ENCODE data around the gene NDC80. TPM values are rescaled to one million over a fixed set of nuclear protein-coding genes. Genes with fewer than 3 reads are reported as not detected.

NDC80 gene
- total RNA-seq, 1 donor from 2014 or later = 1.3 TPM

- no peak for DNase-seq (ENCODE audit: low spot score)
- intact Hi-C loops (cut with DNase I) = no loop called here
- no peak for ATAC-seq
Measured at GRCh38 chr18:2551425-2551824, 19.9 kb upstream of the NDC80 start.

- intact Hi-C loops (cut with DNase I) = no loop called here
- ATAC-seq (no peak), DNase-seq (ENCODE audit: low spot score) (no peak)
Measured at GRCh38 chr18:2554696-2555095, 16.7 kb upstream of the NDC80 start.

GRCh38 chr18:2555895-2556294 is 15.5 kb upstream of the NDC80 start:
- intact Hi-C loops (cut with DNase I) = no loop called here
- DNase-seq (ENCODE audit: low spot score) (no peak), ATAC-seq (no peak)

- ATAC-seq (no peak), DNase-seq (ENCODE audit: low spot score) (no peak)
- intact Hi-C loops (cut with DNase I) = no loop called here
Measured at GRCh38 chr18:2557536-2557935, 13.8 kb upstream of the NDC80 start.

GRCh38 chr18:2559249-2559648 is 12.1 kb upstream of the NDC80 start:
- intact Hi-C loops (cut with DNase I) = no loop called here

GRCh38 chr18:2564373-2564772 is 7.0 kb upstream of the NDC80 start:
- no peak for DNase-seq (ENCODE audit: low spot score)
- ATAC-seq = no peak
- intact Hi-C loops (cut with DNase I) = no loop called here

More at GRCh38 chr18:2559249-2559648, 12.1 kb upstream of the NDC80 start:
- DNase-seq (ENCODE audit: low spot score) (no peak), ATAC-seq (no peak)

- ATAC-seq (no peak), DNase-seq (ENCODE audit: low spot score) (no peak)
- intact Hi-C loops (cut with DNase I) = no loop called here
Measured at GRCh38 chr18:2568129-2568528, 3.2 kb upstream of the NDC80 start.

- no peak for DNase-seq (ENCODE audit: low spot score)
- intact Hi-C loops (cut with DNase I) = no loop called here
- ATAC-seq = no peak
Measured at GRCh38 chr18:2568605-2569004, 2.8 kb upstream of the NDC80 start.

- ATAC-seq = no peak
- DNase-seq (ENCODE audit: low spot score) = no peak
- intact Hi-C loops (cut with DNase I) = loop anchor here (5.0 kb wide), 1 partner anchor 88 kb away; the partner anchor contains the start of gene SMCHD1
Measured at GRCh38 chr18:2569338-2570207, 1.8 kb upstream of the NDC80 start.

GRCh38 chr18:2570772-2571199 is 571 bp upstream of the NDC80 start:
- ATAC-seq = peak; percentile 89
- intact Hi-C loops (cut with DNase I) = loop anchor here (5.0 kb wide), 1 partner anchor 87 kb away; the partner anchor contains the start of gene SMCHD1
- peak; percentile 82 for DNase-seq (ENCODE audit: low spot score)

GRCh38 chr18:2572171-2572569 is 813 bp downstream of the NDC80 start:
- intact Hi-C loops (cut with DNase I) = loop anchor here (5.0 kb wide), 1 partner anchor 85 kb away; the partner anchor contains the start of gene SMCHD1
- DNase-seq (ENCODE audit: low spot score) (no peak), ATAC-seq (no peak)

GRCh38 chr18:2572892-2573291 is 1.5 kb downstream of the NDC80 start:
- ATAC-seq (no peak), DNase-seq (ENCODE audit: low spot score) (no peak)
- intact Hi-C loops (cut with DNase I) = loop anchor here (5.0 kb wide), 1 partner anchor 84 kb away; the partner anchor contains the start of gene SMCHD1

- intact Hi-C loops (cut with DNase I) = loop anchor here (5.0 kb wide), 1 partner anchor 84 kb away; the partner anchor contains the start of gene SMCHD1
Measured at GRCh38 chr18:2573408-2573807, 2.1 kb downstream of the NDC80 start.

GRCh38 chr18:2587788-2588187 is 16.4 kb downstream of the NDC80 start:
- no peak for ATAC-seq
- no peak for DNase-seq (ENCODE audit: low spot score)
- intact Hi-C loops (cut with DNase I) = no loop called here

More at GRCh38 chr18:2573408-2573807, 2.1 kb downstream of the NDC80 start:
- DNase-seq (ENCODE audit: low spot score) (no peak), ATAC-seq (no peak)

GRCh38 chr18:2588666-2589344 is 17.4 kb downstream of the NDC80 start:
- ATAC-seq = peak; percentile 78
- no peak for DNase-seq (ENCODE audit: low spot score)
- intact Hi-C loops (cut with DNase I) = no loop called here

GRCh38 chr18:2589345-2590068 is 18.1 kb downstream of the NDC80 start:
- ATAC-seq = peak; percentile 82
- DNase-seq (ENCODE audit: low spot score) = no peak
- intact Hi-C loops (cut with DNase I) = no loop called here

- ATAC-seq (peak; percentile 59), DNase-seq (ENCODE audit: low spot score) (no peak)
- intact Hi-C loops (cut with DNase I) = no loop called here
Measured at GRCh38 chr18:2590303-2590702, 18.9 kb downstream of the NDC80 start.

- intact Hi-C loops (cut with DNase I) = no loop called here
- DNase-seq (ENCODE audit: low spot score) = no peak
- ATAC-seq = no peak
Measured at GRCh38 chr18:2597639-2598038, 26.3 kb downstream of the NDC80 start.

- ATAC-seq = no peak
- intact Hi-C loops (cut with DNase I) = no loop called here
- no peak for DNase-seq (ENCODE audit: low spot score)
Measured at GRCh38 chr18:2602844-2603243, 31.5 kb downstream of the NDC80 start.

All from sciatic nerve (tissue), 2 donors.